IMR-90 (cell line): ENCODE data around the gene ITPKB.

ENCODE experiments used
- BHLHE40 ChIP-seq: fragments of 150-350 bp; IDR thresholded peaks from 2 replicates; pipeline ENCODE4 v1.6.1; 2016; ENCODE audit warnings: mild to moderate bottlenecking, low read depth, low read length
- CEBPB ChIP-seq: IDR thresholded peaks from 2 replicates; pipeline ENCODE4 v1.6.1; 2012; ENCODE audit warnings: low read depth, low read length, improper control_type of control experiment
- CHD1 ChIP-seq: IDR thresholded peaks from 2 replicates; pipeline ENCODE4 v1.6.1; 2012; ENCODE audit warnings: low read depth, low read length, improper control_type of control experiment
- CTCF ChIP-seq: conservative IDR thresholded peaks from 2 replicates; pipeline ENCODE4 v1.5.1; 2012; ENCODE audit warnings: mild to moderate bottlenecking, low read depth, low read length, improper control_type of control experiment
- ELK1 ChIP-seq: fragments of 150-350 bp; IDR thresholded peaks from 2 replicates; pipeline ENCODE4 v1.6.1; 2016; ENCODE audit warnings: low read depth, mild to moderate bottlenecking, low read length, moderate library complexity, borderline replicate concordance
- FOS ChIP-seq: fragments of 150-350 bp; IDR thresholded peaks from 2 replicates; pipeline ENCODE4 v1.6.1; 2016; ENCODE audit warnings: low read depth, low read length
- MXI1 ChIP-seq: IDR thresholded peaks from 2 replicates; pipeline ENCODE4 v1.6.1; 2012; ENCODE audit warnings: low read depth, mild to moderate bottlenecking, low read length, moderate library complexity, borderline replicate concordance
- NFE2L2 ChIP-seq: fragments of 150-350 bp; IDR thresholded peaks from 2 replicates; pipeline ENCODE4 v1.6.1; 2016; ENCODE audit warnings: low read depth, mild to moderate bottlenecking, low read length
- POLR2A ChIP-seq: IDR thresholded peaks from 2 replicates; pipeline ENCODE4 v1.6.1; 2012; ENCODE audit warnings: mild to moderate bottlenecking, low read depth, low read length
- SMC3 ChIP-seq: fragments of 150-350 bp; IDR thresholded peaks from 2 replicates; pipeline ENCODE4 v1.6.1; 2016; ENCODE audit warnings: low read depth, mild to moderate bottlenecking, antibody characterized with exemption, low read length, moderate library complexity

- TF ChIP-seq POLR2A (no peak), CTCF (no peak), BHLHE40 (no peak), CHD1 (no peak), FOS (no peak), MXI1 (no peak), ELK1 (no peak), NFE2L2 (no peak), SMC3 (no peak), CEBPB (no peak)
These were observed 41.0 kb downstream of the ITPKB start for GRCh38 chr1:226697929-226698544.
